Activated CD8-positive, alpha-beta memory T cell treated with anti-CD3 and anti-CD28 coated beads for 1 hour (primary cell): ENCODE data around the gene PTGR2.
A peak's percentile ranks its signal among the peaks of the same experiment; 100 is the strongest.
"Not testable (repeated sequence)": the region's sequence is repeated elsewhere in the genome, so short reads cannot be mapped to it uniquely, and the experiment has no call there.

Source experiments
- DNase-seq, 2 donors: peaks; one replicate each; pipeline ENCODE4 v3.0.0-alpha.2; 2020; ENCODE audit warnings: low read depth in 1 of 2; ENCODE audit errors: extremely low read depth in 1 of 2

PTGR2 gene

DNA sequence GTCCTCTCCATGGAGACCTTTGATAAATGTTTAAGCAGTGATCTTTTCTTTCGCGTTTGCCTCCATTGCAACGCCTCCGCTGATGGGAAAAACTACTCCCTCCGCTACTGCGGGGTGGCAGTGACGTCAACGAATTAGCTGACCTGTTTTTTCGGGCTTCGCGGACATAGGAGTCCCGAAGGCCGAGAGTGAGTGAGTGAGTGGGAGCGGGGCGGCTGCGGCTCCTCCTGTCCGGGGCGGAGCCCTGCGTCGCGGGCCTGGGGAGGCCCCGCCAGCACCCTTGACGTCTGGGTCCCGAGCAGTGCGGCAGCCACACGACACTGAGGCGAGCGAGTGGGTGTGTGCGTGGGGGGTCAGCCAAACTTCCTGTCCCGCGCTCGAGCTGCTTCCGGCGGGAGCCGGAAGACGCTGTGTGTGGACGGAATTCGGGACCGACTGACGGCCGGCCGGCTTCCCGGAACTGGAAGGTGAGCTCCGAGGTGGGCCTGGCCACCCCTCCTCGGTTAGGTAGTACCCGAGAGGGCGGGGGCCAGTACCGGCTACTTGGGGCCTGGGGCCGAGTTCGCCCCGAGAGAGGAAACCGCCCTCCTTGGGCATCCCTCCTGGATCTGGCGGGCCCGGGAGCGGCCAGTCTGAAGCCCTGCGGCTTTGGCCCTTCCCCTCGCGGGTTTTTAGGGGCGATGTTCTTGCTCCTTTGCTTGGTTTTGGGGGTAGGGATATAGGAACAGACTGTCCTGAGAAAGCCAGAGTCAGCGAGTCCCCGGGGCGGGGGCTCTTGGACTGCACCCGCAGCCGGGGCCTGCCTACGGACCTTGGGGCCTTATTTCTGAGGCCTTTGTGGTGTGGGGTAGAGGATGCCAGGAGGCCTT, 35.1 kb downstream of the PTGR2 start, which contains the start of gene ZNF410:
TSS of gene ZNF410 (plus strand) at position 411 of the 869 bp plus-strand sequence. CDS start 5,317 bp downstream, outside the sequence.
- DNase-seq, result peak; percentile 76 to 79

DNA sequence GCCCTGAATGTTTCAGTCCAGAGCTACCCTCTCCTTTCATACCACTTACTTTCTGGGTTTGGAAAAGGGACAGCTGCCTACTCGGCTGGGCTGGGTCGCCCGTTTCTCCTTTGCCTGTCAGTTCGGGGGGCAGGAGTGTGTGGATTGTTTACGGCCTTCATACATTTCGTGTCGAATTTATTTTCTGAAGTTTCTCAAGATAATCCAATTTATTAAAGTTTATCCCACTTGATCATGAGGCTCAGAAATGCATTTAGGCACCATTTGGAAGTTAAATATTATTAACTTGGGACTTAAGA, 35.6 kb downstream of the PTGR2 start:
- DNase-seq, result no peak

DNA sequence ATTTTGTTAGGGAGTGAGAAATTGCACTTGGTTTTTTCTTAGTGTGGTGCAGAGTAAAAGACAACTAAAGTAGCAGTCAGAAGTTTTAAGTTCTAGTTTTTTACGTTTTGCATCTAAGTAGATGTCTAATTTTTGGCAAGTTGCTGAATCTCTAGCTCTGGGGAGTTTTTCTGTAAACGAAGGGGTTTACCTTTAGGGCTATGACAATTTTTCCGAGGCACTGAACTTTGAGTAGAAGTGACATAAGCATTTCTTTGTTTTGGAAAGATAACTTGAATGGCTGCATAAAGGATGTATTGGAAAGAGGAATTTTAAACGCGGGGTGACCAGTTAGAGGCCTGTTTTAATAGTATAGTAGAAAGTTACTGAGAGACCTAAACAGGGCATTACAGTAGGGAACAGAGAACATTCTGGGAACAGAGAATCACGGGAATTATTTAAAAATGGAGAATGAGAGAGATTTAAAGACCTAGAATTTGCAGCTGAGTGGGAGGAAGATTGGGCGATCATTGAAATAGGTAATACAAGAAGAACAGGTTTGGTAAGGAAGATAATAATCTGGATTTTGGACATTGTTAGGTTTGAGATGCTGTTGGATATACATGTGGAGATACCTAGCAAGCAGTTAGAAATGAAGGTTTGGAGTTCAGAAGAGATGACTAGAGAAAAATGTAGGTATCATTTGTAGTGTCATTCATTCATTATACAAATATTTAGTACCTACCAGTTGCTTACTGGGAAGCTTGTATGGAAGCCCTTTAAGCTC, 36.2 kb downstream of the PTGR2 start:
- DNase-seq, result no peak

DNA sequence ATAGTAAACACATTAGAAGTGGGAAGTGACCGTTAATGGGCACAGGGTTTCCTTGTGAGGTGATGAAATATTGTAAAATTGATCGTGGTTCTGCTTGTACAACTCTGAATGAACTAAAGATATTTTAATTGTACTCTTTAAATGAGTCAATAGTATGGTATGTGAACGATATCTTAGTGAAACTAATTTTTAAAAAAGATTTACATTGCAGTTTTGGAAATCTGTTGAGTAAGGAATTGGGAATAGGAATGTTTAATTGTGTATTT, 36.8 kb downstream of the PTGR2 start:
- no peak for DNase-seq

DNA sequence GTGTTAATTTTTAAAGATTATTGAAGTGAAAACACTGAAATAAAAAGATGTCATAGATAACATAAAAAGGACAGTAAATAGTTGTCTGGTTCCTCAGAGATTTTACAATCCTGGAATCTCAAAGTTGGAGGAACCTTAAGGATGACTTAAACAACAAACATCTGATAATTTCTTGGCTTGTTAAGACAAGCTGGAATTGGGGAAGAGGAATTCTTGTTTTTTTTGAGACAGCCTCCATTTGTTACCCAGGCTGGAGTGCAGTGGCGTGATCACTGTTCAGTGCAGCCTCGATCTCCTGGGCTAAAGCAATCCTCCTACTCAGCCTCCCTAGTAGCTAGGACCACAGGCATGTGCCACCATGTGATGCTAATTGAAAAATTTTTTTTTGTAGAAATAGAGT, 37.3 kb downstream of the PTGR2 start:
- no peak for DNase-seq

DNA sequence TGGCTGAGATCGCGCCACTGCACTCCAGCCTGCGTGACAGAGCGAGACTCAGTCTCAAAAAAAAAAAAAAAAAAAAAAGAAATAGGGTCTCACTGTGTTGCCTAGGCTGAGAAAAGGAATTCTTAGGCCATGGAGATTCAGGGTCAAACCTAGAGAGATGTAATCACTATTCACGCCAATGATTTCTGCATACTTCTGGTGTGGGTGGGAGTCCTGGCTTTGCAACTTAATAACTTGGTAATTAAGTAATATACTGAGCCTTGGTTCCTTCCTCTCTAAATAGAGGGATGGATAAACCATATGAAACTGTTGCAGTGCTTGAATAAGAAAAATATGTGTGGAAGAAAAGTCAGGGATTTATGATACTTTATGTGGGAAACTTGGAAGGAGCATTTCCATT, 37.7 kb downstream of the PTGR2 start:
- no peak for DNase-seq

DNA sequence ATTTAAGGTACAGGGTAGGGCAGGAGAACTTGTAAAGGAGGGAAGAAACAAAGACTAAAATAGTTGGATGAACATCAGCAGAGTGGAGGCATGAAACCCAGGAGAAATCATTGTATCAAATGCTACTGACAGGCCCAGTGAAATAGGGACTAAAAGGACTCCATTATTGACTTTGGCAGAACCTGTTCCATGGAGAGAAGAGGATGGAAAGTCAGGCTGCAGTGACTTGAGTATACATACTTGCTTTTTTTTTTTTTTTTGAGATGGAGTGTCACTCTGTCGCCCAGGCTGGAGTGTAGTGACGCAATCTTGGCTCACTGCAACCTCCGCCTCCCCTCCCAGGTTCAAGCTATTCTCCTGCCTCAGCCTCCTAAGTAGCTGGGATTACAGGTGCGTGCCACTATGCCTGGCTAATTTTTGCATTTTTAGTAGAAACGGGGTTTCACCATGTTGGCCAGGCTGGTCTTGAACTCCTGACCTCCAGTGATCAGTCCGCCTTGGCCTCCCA, 42.6 kb downstream of the PTGR2 start:
- DNase-seq, result not testable (repeated sequence)

DNA sequence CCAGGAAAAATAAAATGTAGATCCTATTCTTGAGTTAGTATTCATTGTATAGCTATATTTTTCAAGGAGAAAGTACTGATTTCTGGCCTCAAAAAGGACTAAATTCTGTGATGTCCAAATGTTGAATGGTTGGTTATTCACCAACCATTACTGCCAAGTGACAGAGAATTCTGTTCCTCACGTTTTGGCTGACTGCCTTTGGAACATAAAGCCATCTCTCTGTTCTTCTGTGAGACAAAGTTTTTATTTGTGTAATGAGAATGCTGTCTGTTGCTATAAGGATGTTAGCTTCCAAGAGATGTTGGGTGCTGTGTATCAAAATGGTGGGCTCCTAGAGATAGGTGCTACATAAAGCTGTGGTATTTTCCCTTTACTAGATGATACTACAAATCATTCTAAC, 44.3 kb downstream of the PTGR2 start:
- DNase-seq, result no peak

DNA sequence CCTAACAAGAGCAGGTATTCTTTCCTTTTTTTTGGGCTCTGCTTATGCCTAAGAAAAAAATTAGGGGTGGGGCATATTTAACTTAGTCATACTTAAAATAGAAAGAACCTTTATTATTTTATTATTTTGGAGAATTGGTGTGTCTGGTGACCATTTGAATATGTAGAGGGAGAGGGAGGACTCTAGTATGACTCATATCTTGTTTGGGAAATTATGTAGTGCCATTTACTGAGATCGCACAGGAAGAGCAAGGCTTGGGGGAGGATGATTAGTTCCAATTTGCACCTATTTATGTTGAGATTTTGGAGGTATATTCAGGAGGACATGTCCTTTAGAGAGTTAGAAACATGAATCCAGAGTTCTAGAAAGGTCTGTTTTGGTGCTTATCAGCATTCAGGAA, 44.9 kb downstream of the PTGR2 start:
- no peak for DNase-seq

DNA sequence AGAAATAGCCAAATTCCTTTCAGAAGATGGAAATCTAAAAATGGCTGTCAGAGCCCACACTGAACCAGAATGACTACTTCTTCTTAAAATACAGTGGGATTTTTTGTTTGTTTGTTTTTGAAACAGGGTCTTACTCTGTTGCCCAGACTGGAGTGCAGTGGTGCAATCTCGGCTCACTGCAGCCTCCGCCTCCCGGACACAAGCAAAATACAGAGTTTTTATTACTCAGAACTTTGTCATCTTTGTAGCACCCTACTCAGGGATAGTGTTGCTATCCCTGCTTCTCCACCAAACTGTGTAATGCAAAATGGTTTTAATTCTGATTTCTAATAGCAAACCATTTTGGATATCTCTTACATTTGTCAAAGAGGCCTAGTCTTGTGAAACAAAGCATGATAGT, 51.4 kb downstream of the PTGR2 start:
- DNase-seq, result no peak

DNA sequence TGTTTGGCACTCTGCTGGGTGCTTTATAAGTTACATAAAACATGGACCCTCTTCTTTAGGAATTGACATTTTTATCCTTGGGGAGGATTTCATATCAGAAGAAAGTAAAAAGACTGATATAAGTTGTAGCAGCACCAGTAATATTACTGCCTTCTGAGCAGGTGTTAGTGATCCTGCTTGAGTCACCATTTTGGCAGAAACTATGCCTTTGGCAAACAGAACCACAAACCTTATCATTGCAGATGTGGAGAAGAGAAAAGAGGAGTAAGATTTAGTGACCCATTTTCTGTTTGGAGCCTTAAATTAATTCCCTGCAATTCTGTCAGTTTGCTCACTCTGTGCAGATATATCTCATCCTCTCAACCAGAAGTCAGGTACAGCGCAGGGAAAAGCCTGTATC, 58.0 kb downstream of the PTGR2 start:
- DNase-seq, result no peak

DNA sequence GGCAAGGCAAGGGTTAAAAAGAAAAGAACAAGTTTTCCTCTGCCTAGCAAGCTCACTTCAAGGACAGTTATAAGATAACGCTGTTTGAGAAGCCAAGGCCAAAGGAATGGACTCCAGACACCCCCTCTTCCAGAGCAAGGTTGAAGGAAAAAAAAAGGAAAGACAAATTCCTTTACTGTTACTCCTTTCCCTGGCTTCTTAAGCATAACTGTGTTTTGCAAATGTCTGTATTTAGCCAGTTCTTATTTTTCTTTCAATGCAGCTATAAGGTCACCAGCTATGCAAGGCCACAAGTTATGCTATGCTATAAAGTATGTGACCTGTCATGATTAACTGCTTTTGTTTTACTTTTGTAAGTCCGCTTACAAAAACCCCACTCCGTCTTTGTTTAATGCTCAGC, 61.6 kb downstream of the PTGR2 start:
- no peak for DNase-seq

DNA sequence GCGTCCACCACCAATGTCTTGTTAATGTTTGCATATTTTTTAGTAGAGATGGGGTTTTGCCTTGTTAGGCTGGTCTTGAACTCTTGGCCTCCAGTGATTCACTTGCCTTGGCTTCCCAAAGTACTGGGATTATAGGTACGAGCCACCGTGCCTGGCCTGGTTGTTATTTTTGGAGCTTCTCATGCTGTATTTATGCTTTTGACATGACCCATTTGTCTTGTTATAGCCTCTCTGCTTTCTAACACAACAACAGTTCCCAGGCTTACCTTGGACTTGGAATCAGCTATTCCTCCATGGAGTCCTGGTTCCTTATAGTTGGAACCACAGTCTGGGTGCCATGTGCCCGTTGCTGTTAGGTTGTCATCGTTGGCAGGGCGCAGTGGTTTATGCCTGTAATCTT, 64.7 kb downstream of the PTGR2 start:
- DNase-seq, result no peak

DNA sequence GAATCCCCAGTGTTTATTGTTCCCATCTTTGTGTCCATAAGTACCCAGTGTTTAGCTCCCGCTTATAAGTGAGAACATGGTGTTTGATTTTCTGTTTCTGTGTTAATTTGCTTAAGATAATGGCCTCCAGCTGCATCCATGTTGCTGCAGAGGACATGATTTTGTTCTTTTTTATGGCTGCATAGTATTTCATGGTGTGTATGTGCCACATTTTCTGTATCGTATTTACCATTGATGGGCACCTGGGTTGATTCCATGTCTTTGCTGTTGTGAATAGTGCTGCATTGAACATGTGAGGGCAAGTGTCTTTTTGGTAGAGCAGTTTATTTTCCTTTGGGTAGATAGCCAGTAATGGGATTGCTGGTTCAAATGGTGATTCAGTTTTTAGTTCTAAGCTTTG, 67.8 kb downstream of the PTGR2 start:
- DNase-seq, result not testable (repeated sequence)

DNA sequence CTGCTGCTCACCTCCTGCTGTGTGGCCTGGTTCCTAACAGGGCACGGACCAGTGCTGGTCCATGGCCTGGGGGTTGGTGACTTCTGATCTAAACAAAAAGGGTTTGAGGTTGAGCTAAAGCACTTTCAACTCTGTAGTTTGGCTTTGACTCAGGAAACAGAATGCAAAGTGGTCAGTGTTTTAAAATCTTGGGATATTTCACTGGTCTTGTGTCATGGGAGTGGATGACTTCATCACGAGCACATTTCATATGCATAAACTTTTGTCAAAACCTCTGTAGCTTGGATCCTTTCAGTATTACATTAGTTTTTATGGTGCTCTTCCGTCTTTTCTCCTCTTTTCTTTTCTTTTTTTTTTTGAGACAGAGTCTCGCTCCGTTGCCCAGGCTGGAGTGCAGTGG, 72.7 kb downstream of the PTGR2 start:
- DNase-seq, result no peak
